Erythroblast (primary cell): Measurements from ENCODE around the gene KMT5C.

Experiments used
- GATA1 ChIP-seq: IDR thresholded peaks from 2 replicates; pipeline ENCODE4 v1.6.1; 2011; ENCODE audit warnings: low read depth, mild to moderate bottlenecking, control low read depth, low read length, moderate library complexity
- POLR2A ChIP-seq: IDR thresholded peaks from 2 replicates; pipeline ENCODE4 v1.6.1; 2011; ENCODE audit warnings: mild to moderate bottlenecking, low read length

DNA sequence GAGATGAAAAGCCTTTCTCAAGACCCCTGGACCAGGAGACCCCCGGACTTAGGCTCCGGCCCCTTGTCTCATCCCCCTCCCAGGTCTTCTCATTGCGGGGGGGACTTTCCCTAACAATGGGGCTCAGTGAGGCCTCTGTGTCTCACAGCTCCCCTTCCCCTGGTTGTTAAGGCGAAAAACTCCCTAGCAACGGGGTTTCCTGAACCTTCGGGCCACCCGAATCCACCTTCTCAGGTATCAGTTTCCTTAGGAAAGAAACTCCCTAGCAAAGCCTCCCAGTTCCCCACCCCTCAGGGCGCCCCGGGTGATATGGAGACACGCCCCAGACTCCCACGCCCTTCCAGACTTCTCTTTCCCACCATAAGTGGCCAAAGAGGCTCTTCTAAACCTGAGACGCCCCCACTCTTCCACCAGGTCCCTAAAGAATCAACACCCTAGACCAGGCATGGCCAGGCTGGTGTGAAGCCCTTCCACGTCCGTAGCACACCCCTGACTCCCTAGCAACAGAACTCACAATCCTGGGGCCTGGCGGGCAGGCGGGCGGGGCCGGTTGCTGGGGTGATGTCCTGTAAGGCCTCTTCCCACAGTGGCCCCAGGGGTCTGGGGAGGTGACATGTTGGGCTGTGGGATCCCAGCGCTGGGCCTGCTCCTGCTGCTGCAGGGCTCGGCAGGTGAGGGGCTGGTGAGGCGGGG lies 36.7 kb downstream of the KMT5C start, which contains the start of gene TMEM190:
- no peak for TF ChIP-seq POLR2A
- no peak for TF ChIP-seq GATA1
